CD8-positive, alpha-beta memory T cell (primary cell): ENCODE measurements around the gene WWP2. TPM values are rescaled to one million over a fixed set of nuclear protein-coding genes. Genes with fewer than 3 reads are reported as not detected.

Experiments
- CTCF ChIA-PET: fragments of 350-600 bp; sonication (Branson Sonifier 250); formaldehyde crosslinking; loops from one replicate; lab custom pipeline; 2021; ENCODE audit warnings: antibody characterized with exemption; lab: Charles Lee
- POLR2A ChIA-PET: fragments of 350-600 bp; sonication (Branson Sonifier 250); formaldehyde crosslinking; loops from one replicate; lab custom pipeline; 2021; ENCODE audit warnings: antibody characterized with exemption; lab: Charles Lee
- DNase-seq, 5 donors: peaks; one replicate each; pipeline versions ENCODE4 v3.0.0 to v3.0.0-alpha.2; 2020 to 2022; ENCODE audit warnings: mixed read lengths in 1 of 5
- H3K27ac ChIP-seq: one replicate; pipeline ENCODE4 v1.7.0; 2013; ENCODE audit warnings: low read depth, mild to moderate bottlenecking, low read length, moderate library complexity
- H3K27me3 ChIP-seq: 2 replicates; pipeline ENCODE4 v1.7.0; 2013; ENCODE audit warnings: low read length, mild to moderate bottlenecking; ENCODE audit not compliant: insufficient read depth, poor library complexity, severe bottlenecking
- H3K36me3 ChIP-seq: 2 replicates; pipeline ENCODE4 v1.7.0; 2013; ENCODE audit warnings: mild to moderate bottlenecking, low read length, moderate library complexity; ENCODE audit not compliant: insufficient read depth
- H3K4me1 ChIP-seq: 2 replicates; pipeline ENCODE4 v1.7.0; 2013; ENCODE audit warnings: mild to moderate bottlenecking, low read length, moderate library complexity; ENCODE audit not compliant: insufficient read depth
- H3K4me3 ChIP-seq: 2 replicates; pipeline ENCODE4 v1.7.0; 2013; ENCODE audit warnings: mild to moderate bottlenecking, low read length
- H3K9me3 ChIP-seq: 2 replicates; pipeline ENCODE4 v1.7.0; 2013; ENCODE audit warnings: mild to moderate bottlenecking, low read length
- H3K27ac Mint-ChIP-seq, 8 donors: one replicate each; pipeline ENCODE4 v1.8.0; 2020 to 2021; ENCODE audit warnings: mixed read lengths in 8 of 8, mild to moderate bottlenecking in 6 of 8, inconsistent platforms in 3 of 8, moderate library complexity in 3 of 8
- H3K27me3 Mint-ChIP-seq, 2 donors: one replicate each; pipeline ENCODE4 v1.8.0; 2020 to 2021; ENCODE audit warnings: mixed read lengths in 2 of 2, mild to moderate bottlenecking in 1 of 2, moderate library complexity in 1 of 2
- H3K36me3 Mint-ChIP-seq, 3 donors: one replicate each; pipeline ENCODE4 v1.8.0; 2020 to 2021; ENCODE audit warnings: mixed read lengths in 3 of 3, inconsistent platforms in 1 of 3, mild to moderate bottlenecking in 1 of 3
- H3K4me1 Mint-ChIP-seq, 3 donors: one replicate each; pipeline ENCODE4 v1.8.0; 2020 to 2021; ENCODE audit warnings: mixed read lengths in 3 of 3, inconsistent platforms in 1 of 3, mild to moderate bottlenecking in 1 of 3
- H3K4me3 Mint-ChIP-seq, 7 donors: one replicate each; pipeline ENCODE4 v1.8.0; 2020 to 2021; ENCODE audit warnings: mixed read lengths in 7 of 7, mild to moderate bottlenecking in 6 of 7, moderate library complexity in 4 of 7, inconsistent platforms in 2 of 7
- H3K9me3 Mint-ChIP-seq, 5 donors: one replicate each; pipeline ENCODE4 v1.8.0; 2020 to 2022; ENCODE audit warnings: mixed read lengths in 5 of 5, mild to moderate bottlenecking in 3 of 5, moderate library complexity in 2 of 5, inconsistent platforms in 1 of 5
- polyA plus RNA-seq: library from polyadenylated mRNA; unstranded; fragments of 300-500 nt; fragmentation: Illumina TruSeq; gene quantifications from one replicate; pipeline ENCODE4 v1.2.3, GENCODE V29; 2021
- total RNA-seq, 2 experiments: library from RNA; stranded (reverse); gene quantifications; one replicate each; pipeline ENCODE4 v1.2.3, GENCODE V29; 2021

Gene WWP2
- total and polyA plus RNA-seq, 3 experiments from 2014 or later, result 41.0 to 50.6 (median 46.3) TPM

- no peaks in the 10 kb centered on the region for H3K27me3 ChIP-seq
- Mint-ChIP-seq H3K4me3 (no peak overlapping the region), H3K36me3 (peaks cover 4 to 63% (median 20%) of the 10 kb centered on the region in 3 donors), H3K27ac (no peak overlapping the region), H3K27me3 (no peaks in the 10 kb centered on the region), H3K4me1 (no peaks in the 10 kb centered on the region), H3K9me3 (no peaks in the 10 kb centered on the region)
- no peaks in the 10 kb centered on the region for H3K9me3 ChIP-seq
- H3K27ac ChIP-seq, result no peak overlapping the region
- H3K36me3 ChIP-seq, result peaks cover 36% of the 10 kb centered on the region
- no peak for DNase-seq
- POLR2A ChIA-PET, result no interaction called here
- H3K4me1 ChIP-seq, result no peaks in the 10 kb centered on the region
- no peak overlapping the region for H3K4me3 ChIP-seq
- CTCF ChIA-PET, result interaction anchor here (0.5 to 2.7 kb wide), 4 partner anchors 8 to 33 kb away, joined by 3 to 8 read pairs (median 4); partner anchors contain the start of gene NOB1
These were observed 20.6 kb upstream of the WWP2 start for GRCh38 chr16:69741519-69741918.

GRCh38 chr16:69741951-69742904 lies 19.9 kb upstream of the WWP2 start:
- Histone ChIP-seq H3K27ac (no peak overlapping the region), H3K4me3 (no peak overlapping the region), H3K36me3 (peaks cover 39% of the 10 kb centered on the region), H3K9me3 (no peaks in the 10 kb centered on the region), H3K4me1 (no peaks in the 10 kb centered on the region), H3K27me3 (no peaks in the 10 kb centered on the region)
- peaks cover 0 to under 1% (median 0%) of the 10 kb centered on the region in 3 donors for H3K4me1 Mint-ChIP-seq
- ChIA-PET CTCF (interaction anchor here (1.1 to 2.7 kb wide), 2 partner anchors 12 to 34 kb away, joined by 4 to 8 read pairs; partner anchors contain the start of gene NOB1), POLR2A (no interaction called here)
- no peak overlapping the region for H3K4me3 Mint-ChIP-seq
- no peak for DNase-seq
- H3K27ac Mint-ChIP-seq, result no peak overlapping the region
- no peaks in the 10 kb centered on the region for H3K9me3 Mint-ChIP-seq
- peaks cover 4 to 67% (median 21%) of the 10 kb centered on the region in 3 donors for H3K36me3 Mint-ChIP-seq
- no peaks in the 10 kb centered on the region for H3K27me3 Mint-ChIP-seq

GRCh38 chr16:69744363-69745231 lies 17.5 kb upstream of the WWP2 start:
- Mint-ChIP-seq H3K27ac (peak overlapping the region in 1 of 8 donors; percentile 16), H3K36me3 (peaks cover 11 to 91% (median 28%) of the 10 kb centered on the region in 3 donors), H3K9me3 (no peaks in the 10 kb centered on the region), H3K27me3 (no peaks in the 10 kb centered on the region), H3K4me1 (peaks cover 0 to 4% (median 0%) of the 10 kb centered on the region in 3 donors), H3K4me3 (no peak overlapping the region)
- no peaks in the 10 kb centered on the region for H3K27me3 ChIP-seq
- H3K4me3 ChIP-seq, result no peak overlapping the region
- CTCF ChIA-PET, result interaction anchor here (2.9 kb wide), 1 partner anchor 10 kb away, joined by 10 read pairs; the partner anchor contains the start of gene NOB1
- H3K36me3 ChIP-seq, result peaks cover 60% of the 10 kb centered on the region
- H3K27ac ChIP-seq, result no peak overlapping the region
- no peak for DNase-seq
- POLR2A ChIA-PET, result no interaction called here
- H3K4me1 ChIP-seq, result no peaks in the 10 kb centered on the region
- H3K9me3 ChIP-seq, result no peaks in the 10 kb centered on the region

GRCh38 chr16:69745232-69745612 lies 16.9 kb upstream of the WWP2 start:
- Histone ChIP-seq H3K27me3 (no peaks in the 10 kb centered on the region), H3K4me3 (no peak overlapping the region), H3K4me1 (no peaks in the 10 kb centered on the region), H3K36me3 (peaks cover 60% of the 10 kb centered on the region), H3K9me3 (no peaks in the 10 kb centered on the region), H3K27ac (no peak overlapping the region)
- no peak overlapping the region for H3K27ac Mint-ChIP-seq
- H3K27me3 Mint-ChIP-seq, result no peaks in the 10 kb centered on the region
- DNase-seq, result no peak
- H3K9me3 Mint-ChIP-seq, result no peaks in the 10 kb centered on the region
- H3K4me3 Mint-ChIP-seq, result no peak overlapping the region
- peaks cover 11 to 90% (median 28%) of the 10 kb centered on the region in 3 donors for H3K36me3 Mint-ChIP-seq
- peaks cover 0 to 4% (median 0%) of the 10 kb centered on the region in 3 donors for H3K4me1 Mint-ChIP-seq
- ChIA-PET POLR2A (no interaction called here), CTCF (interaction anchor here (2.9 kb wide), 1 partner anchor 9 kb away, joined by 10 read pairs; the partner anchor contains the start of gene NOB1)

GRCh38 chr16:69745959-69746358 lies 16.2 kb upstream of the WWP2 start:
- no peaks in the 10 kb centered on the region for H3K27me3 Mint-ChIP-seq
- no peak for DNase-seq
- Histone ChIP-seq H3K36me3 (peaks cover 65% of the 10 kb centered on the region), H3K9me3 (no peaks in the 10 kb centered on the region), H3K4me3 (no peak overlapping the region), H3K27ac (no peak overlapping the region), H3K27me3 (no peaks in the 10 kb centered on the region), H3K4me1 (no peaks in the 10 kb centered on the region)
- CTCF ChIA-PET, result interaction anchor here (2.9 kb wide), 1 partner anchor 9 kb away, joined by 10 read pairs; the partner anchor contains the start of gene NOB1
- H3K36me3 Mint-ChIP-seq, result peaks cover 11 to 92% (median 25%) of the 10 kb centered on the region in 3 donors
- peaks cover 0 to 4% (median 0%) of the 10 kb centered on the region in 3 donors for H3K4me1 Mint-ChIP-seq
- no peaks in the 10 kb centered on the region for H3K9me3 Mint-ChIP-seq
- no peak overlapping the region for H3K4me3 Mint-ChIP-seq
- no peak overlapping the region for H3K27ac Mint-ChIP-seq
- POLR2A ChIA-PET, result no interaction called here

- Mint-ChIP-seq H3K4me3 (no peak overlapping the region), H3K36me3 (peaks cover 11 to 91% (median 25%) of the 10 kb centered on the region in 3 donors), H3K4me1 (peaks cover 1 to 11% (median 2%) of the 10 kb centered on the region in 3 donors), H3K27me3 (no peaks in the 10 kb centered on the region), H3K27ac (peak overlapping the region in 1 of 8 donors; percentile 44), H3K9me3 (no peaks in the 10 kb centered on the region)
- DNase-seq, result no peak
- H3K9me3 ChIP-seq, result no peaks in the 10 kb centered on the region
- H3K27me3 ChIP-seq, result no peaks in the 10 kb centered on the region
- no peaks in the 10 kb centered on the region for H3K4me1 ChIP-seq
- peaks cover 67% of the 10 kb centered on the region for H3K36me3 ChIP-seq
- H3K4me3 ChIP-seq, result no peak overlapping the region
- H3K27ac ChIP-seq, result no peak overlapping the region
- POLR2A ChIA-PET, result no interaction called here
- CTCF ChIA-PET, result interaction anchor here (2.9 kb wide), 1 partner anchor 7 kb away, joined by 10 read pairs; the partner anchor contains the start of gene NOB1
These were observed 15.0 kb upstream of the WWP2 start for GRCh38 chr16:69747115-69747514.

GRCh38 chr16:69748694-69749345 lies 13.3 kb upstream of the WWP2 start:
- ChIA-PET CTCF (interaction anchor here (1.1 kb wide), 1 partner anchor 40 kb away, joined by 4 read pairs; no protein-coding TSS in a partner anchor), POLR2A (no interaction called here)
- peaks cover 13 to 28% (median 15%) of the 10 kb centered on the region in 3 donors for H3K4me1 Mint-ChIP-seq

More at GRCh38 chr16:69748694-69749345, 13.3 kb upstream of the WWP2 start:
- Mint-ChIP-seq H3K36me3 (peaks cover 11 to 82% (median 18%) of the 10 kb centered on the region in 3 donors), H3K27ac (peak overlapping the region in 1 of 8 donors; percentile 75), H3K27me3 (no peaks in the 10 kb centered on the region), H3K9me3 (no peaks in the 10 kb centered on the region), H3K4me3 (peak overlapping the region in 1 of 7 donors; percentile 48)
- Histone ChIP-seq H3K4me1 (peaks cover 10% of the 10 kb centered on the region), H3K9me3 (no peaks in the 10 kb centered on the region), H3K27me3 (no peaks in the 10 kb centered on the region), H3K4me3 (no peak overlapping the region), H3K36me3 (peaks cover 63% of the 10 kb centered on the region), H3K27ac (no peak overlapping the region)
- DNase-seq, result no peak
